K562 (cell line): ENCODE data around the gene CAPN12. TPM values are rescaled to one million over a fixed set of nuclear protein-coding genes. Genes with fewer than 3 reads are reported as not detected.
A peak's percentile ranks its signal among the peaks of the same experiment; 100 is the strongest.

ENCODE experiments used
- ATAC-seq: fragments of 200-7000 bp; cut with Tn5 transposase; 3 replicates; pipeline ENCODE4 v1.9.1; 2020; ENCODE audit warnings: moderate library complexity
- BruUV-seq: library from RNA; stranded (reverse); fragments of 400-500 nt; replicated peaks from 2 replicates; lab custom pipeline; 2021; lab: Mats Ljungman, UMichigan
- CTCF ChIA-PET: fragments of 300-600 bp; formaldehyde crosslinking; extraction: SDS; loops from one replicate; lab custom pipeline; 2021; ENCODE audit warnings: low intra/inter-chr PET ratio; lab: Yijun Ruan, JAX
- POLR2A ChIA-PET: fragments of 300-600, 350-650 bp; sonication (Branson Sonifier 250); formaldehyde crosslinking; extraction: SDS; loops from one replicate; lab custom pipeline; 2021; ENCODE audit warnings: antibody characterized with exemption, inconsistent platforms; lab: Yijun Ruan, JAX
- DNase-seq, 4 experiments: peaks; one replicate each; pipeline versions ENCODE4 v3.0.0 to v3.0.0-alpha.2; 2011 to 2018; ENCODE audit warnings: low spot score in 3 of 4, mixed read lengths in 3 of 4; ENCODE audit errors: extremely low read depth in 1 of 4
- FAIRE-seq: peaks from 2 replicates; lab custom pipeline; 2011; peaks lifted over from hg19 to GRCh38; lab: Jason Lieb, UNC
- H2AFZ ChIP-seq: 2 replicates; pipeline ENCODE4 v1.6.0; 2011; ENCODE audit warnings: low read depth, low read length, control low read depth, inconsistent platforms
- H3K27ac ChIP-seq: fragments of 200-600 bp; 3 replicates; pipeline ENCODE4 v1.8.0; 2011; ENCODE audit warnings: low read depth, mild to moderate bottlenecking, control low read depth, inconsistent platforms, low read length, moderate library complexity, mixed read lengths; ENCODE audit errors: extremely low read depth
- H3K27me3 ChIP-seq, 2 experiments: fragments of 300-600 bp in 1 of 2; 2 replicates in 1 of 2; 3 replicates in 1 of 2; pipeline versions ENCODE4 v1.6.0 to v1.8.0; 2011; ENCODE audit warnings: inconsistent platforms in 2 of 2, low read length in 2 of 2, mild to moderate bottlenecking in 1 of 2, mixed read lengths in 1 of 2, moderate library complexity in 1 of 2; ENCODE audit not compliant: control insufficient read depth in 2 of 2, insufficient read depth in 2 of 2
- H3K36me3 ChIP-seq: fragments of 300-600 bp; 3 replicates; pipeline ENCODE4 v1.8.0; 2011; ENCODE audit warnings: mild to moderate bottlenecking, low read length, inconsistent platforms; ENCODE audit not compliant: control insufficient read depth, insufficient read depth
- H3K4me1 ChIP-seq, 2 experiments: fragments of 200-600 bp in 1 of 2; replicated peaks in 1 of 2; 2 replicates in 1 of 2; 3 replicates in 1 of 2; pipeline versions ENCODE4 v1.5.1 to v1.8.0; 2011; ENCODE audit warnings: inconsistent platforms in 2 of 2, low read length in 2 of 2, mild to moderate bottlenecking in 1 of 2, mixed read lengths in 1 of 2, moderate library complexity in 1 of 2; ENCODE audit not compliant: control insufficient read depth in 2 of 2, insufficient read depth in 2 of 2
- H3K4me2 ChIP-seq: 2 replicates; pipeline ENCODE4 v1.6.1; 2011; ENCODE audit warnings: low read length, control low read depth, inconsistent platforms, mixed read lengths; ENCODE audit not compliant: insufficient read depth
- H3K4me3 ChIP-seq: fragments of 200-600 bp; sonication (generic), shearing (Covaris generic); 2 replicates; pipeline ENCODE4 v1.5.1; 2016; ENCODE audit warnings: control low read depth, inconsistent platforms
- H3K79me2 ChIP-seq: fragments of 200-600 bp; 3 replicates; pipeline ENCODE4 v1.8.0; 2011; ENCODE audit warnings: low read length, inconsistent platforms; ENCODE audit not compliant: control insufficient read depth, insufficient read depth
- H3K9ac ChIP-seq, 2 experiments: 2 replicates each; pipeline versions ENCODE4 v1.6.0 to v1.6.1; 2011; ENCODE audit warnings: low read depth in 2 of 2, low read length in 2 of 2, control low read depth in 1 of 2, inconsistent platforms in 1 of 2, mild to moderate bottlenecking in 1 of 2, mixed read lengths in 1 of 2; ENCODE audit not compliant: insufficient read depth in 1 of 2
- H3K9me1 ChIP-seq: one replicate; pipeline ENCODE4 v1.6.0; 2011; ENCODE audit warnings: inconsistent platforms, mild to moderate bottlenecking, low read length, moderate library complexity; ENCODE audit not compliant: control insufficient read depth, insufficient read depth
- H3K9me3 ChIP-seq: replicated peaks from 2 replicates; pipeline ENCODE4 v1.5.1; 2011; ENCODE audit warnings: low read depth, low read length, inconsistent platforms; ENCODE audit not compliant: control insufficient read depth, insufficient read depth
- H4K20me1 ChIP-seq: replicated peaks from 2 replicates; pipeline ENCODE4 v1.6.1; 2011; ENCODE audit warnings: low read length, inconsistent platforms, mixed read lengths; ENCODE audit not compliant: control insufficient read depth, insufficient read depth
- ARNT ChIP-seq, 2 experiments: fragments of 450-650 bp; IDR thresholded peaks; 2 replicates each; pipeline ENCODE4 v1.6.1; 2016; ENCODE audit warnings: mild to moderate bottlenecking in 1 of 2
- GABPB1 ChIP-seq: sonication (generic); formaldehyde crosslinking; IDR thresholded peaks from 2 replicates; pipeline ENCODE4 v1.8.0; 2022; ENCODE audit warnings: mild to moderate bottlenecking, missing genetic modification reagents
- HDAC2 ChIP-seq: fragments of 450-650 bp; IDR thresholded peaks from 2 replicates; pipeline ENCODE4 v1.6.1; 2016; ENCODE audit warnings: mild to moderate bottlenecking
- HMG20A ChIP-seq: fragments of 450-650 bp; formaldehyde crosslinking; conservative IDR thresholded peaks from 2 replicates; pipeline ENCODE4 v1.4.0; 2020; ENCODE audit warnings: mild to moderate bottlenecking, mixed read lengths
- TRIM24 ChIP-seq, 2 experiments: fragments of 450-650 bp; IDR thresholded peaks; 2 replicates each; pipeline ENCODE4 v1.6.1; 2016
- TRIM28 ChIP-seq: fragments of 450-650 bp; IDR thresholded peaks from 2 replicates; pipeline ENCODE4 v1.6.1; 2017
- ZNF121 ChIP-seq: sonication (generic); formaldehyde crosslinking; conservative IDR thresholded peaks from 2 replicates; pipeline ENCODE4 v1.8.0; 2022; ENCODE audit warnings: missing genetic modification reagents
- ZNF134 ChIP-seq: fragments of 250-450 bp; sonication (Bioruptor Pico); conservative IDR thresholded peaks from 2 replicates; pipeline ENCODE4 v1.4.0; 2020
- ZNF699 ChIP-seq: fragments of 250-450 bp; sonication (Bioruptor Pico); IDR thresholded peaks from 2 replicates; pipeline ENCODE4 v1.8.0; 2021; ENCODE audit warnings: mild to moderate bottlenecking, moderate library complexity; ENCODE audit not compliant: insufficient replicate concordance
- WGBS: fragments of 100-300 bp; shearing (Covaris generic); methylation state at CpG from one replicate; pipeline ENCODE4 v1.1.6; 2016; ENCODE audit warnings: low coverage, mixed read lengths; ENCODE audit not compliant: insufficient coverage; ENCODE audit errors: missing lambda C conversion rate; 5-methylcytosine and 5-hydroxymethylcytosine counted together
- in situ Hi-C: fragments of 300-500 bp; cut with MboI; formaldehyde crosslinking; loops from 4 replicates; pipeline ENCODE4 v1.15.0; 2018; ENCODE audit warnings: inconsistent platforms, mixed read lengths
- intact Hi-C: fragments of 100-400 bp; cut with micrococcal nuclease; formaldehyde crosslinking; loops from 2 replicates; pipeline ENCODE4 v1.14.2; 2022
- polyA plus RNA-seq, 8 experiments: library from polyadenylated mRNA; depleted of rRNA in 4 of 8; stranded (reverse) in 5 of 8; unstranded in 3 of 8; fragments of >200 nt; fragmentation: Nextera tagmentation in 2 of 8; fragmentation: Illumina TruSeq in 1 of 8; extraction: Ambion mirVana in 2 of 8; extraction: Trizol in 1 of 8; gene quantifications; 2 replicates each; pipeline versions ENCODE4 v1.2.1 to v1.2.3, GENCODE V29; 2011 to 2014; ENCODE audit warnings: inconsistent platforms in 1 of 8, missing spikeins in 1 of 8
- total RNA-seq, 7 experiments: library from RNA; depleted of rRNA in 6 of 7; stranded (reverse); fragments of >200 nt in 6 of 7; fragmentation: Illumina TruSeq in 2 of 7; extraction: Trizol in 2 of 7; gene quantifications; 2 replicates each; pipeline versions ENCODE4 v1.2.1 to v1.2.3, GENCODE V29; 2011 to 2021; ENCODE audit warnings: low replicate concordance in 1 of 7

Gene CAPN12
- total and polyA plus RNA-seq, 9 of the 15 experiments (the other 6 are each of a cell fraction or from before 2014, with no cell fraction given): 0.83 to 7.0 (median 1.6) TPM

GRCh38 chr19:38781058-38781457, 36.8 kb upstream of the CAPN12 start (continued):
- no peak for TF ChIP-seq TRIM28
- no peak for TF ChIP-seq ARNT (IDR thresholded peaks at IDR 0.05)
- peak; percentile 42; the same call in 1 of the 2 replicates for TF ChIP-seq HDAC2
- no peak for TF ChIP-seq ZNF699
- peak in 1 of 2 experiments; percentile 65; a peak in 2 of 4 replicates for TF ChIP-seq TRIM24 (IDR thresholded peaks at IDR 0.05)
- TF ChIP-seq GABPB1 (CRISPR knock-in tag): peak; percentile 16; the same call in 1 of the 2 replicates
- no peak for TF ChIP-seq ZNF134 (CRISPR knock-in tag)

GRCh38 chr19:38780443-38780842, 36.2 kb upstream of the CAPN12 start:
- Histone ChIP-seq H3K4me3 (no peak overlapping the region), H3K9me3 (no peaks in the 10 kb centered on the region), H3K27ac (no peak overlapping the region), H3K79me2 (no peaks in the 10 kb centered on the region), H3K9ac (peak overlapping the region in 1 of 2 experiments; percentile 19; a peak in 1 of 4 replicates), H3K27me3 (no peaks in the 10 kb centered on the region), H4K20me1 (no peaks in the 10 kb centered on the region), H3K4me2 (no peak overlapping the region), H2AFZ (no peak overlapping the region), H3K36me3 (no peaks in the 10 kb centered on the region), H3K9me1 (no peaks in the 10 kb centered on the region), H3K4me1 (peaks cover 12 to 18% of the 10 kb centered on the region in 2 experiments; a peak in 4 of 5 replicates)
- in situ Hi-C loops (no loop called here), intact Hi-C loops (no loop called here)
- FAIRE-seq (no peak), ATAC-seq (no peak), DNase-seq (no peak)
- ChIA-PET CTCF (no interaction called here), POLR2A (interaction anchor here (1.2 kb wide), 1 partner anchor 69 kb away, joined by 4 read pairs; no protein-coding TSS in a partner anchor)
- TF ChIP-seq HMG20A (no peak), ZNF121 (CRISPR knock-in tag) (peak; percentile 87)
- BruUV-seq: no TSS peak
- 43% methylated on average over 7 of the region's 7 CpGs for WGBS
